K562 (cell line): ENCODE data around the gene MOB1A. TPM values are rescaled to one million over a fixed set of nuclear protein-coding genes. Genes with fewer than 3 reads are reported as not detected.

ENCODE experiments used
- DEAF1 ChIP-seq: fragments of 450-650 bp; formaldehyde crosslinking; IDR thresholded peaks from 2 replicates; pipeline ENCODE4 v1.4.0; 2020; ENCODE audit warnings: mild to moderate bottlenecking, moderate library complexity
- EHMT2 ChIP-seq: fragments of 450-650 bp; IDR thresholded peaks from 2 replicates; pipeline ENCODE4 v1.6.1; 2018; ENCODE audit warnings: antibody characterized with exemption
- ETV5 ChIP-seq: sonication (generic); formaldehyde crosslinking; IDR thresholded peaks from 2 replicates; pipeline ENCODE4 v1.4.0; 2020; ENCODE audit warnings: low read depth, mild to moderate bottlenecking, missing genetic modification reagents
- HNRNPLL ChIP-seq: fragments of 200-400 bp; formaldehyde crosslinking; IDR thresholded peaks from 2 replicates; pipeline ENCODE4 v1.6.1; 2017; ENCODE audit warnings: low read length, low read depth, mild to moderate bottlenecking; ENCODE audit not compliant: poor library complexity, severe bottlenecking
- MGA ChIP-seq: fragments of 450-650 bp; IDR thresholded peaks from 2 replicates; pipeline ENCODE4 v1.6.1; 2016; ENCODE audit warnings: mild to moderate bottlenecking, moderate library complexity
- NEUROD1 ChIP-seq: fragments of 150-350 bp; IDR thresholded peaks from 2 replicates; pipeline ENCODE4 v1.6.1; 2014; ENCODE audit warnings: borderline replicate concordance, low read length, low read depth; ENCODE audit not compliant: partially characterized antibody
- NR3C1 ChIP-seq: sonication (generic); formaldehyde crosslinking; IDR thresholded peaks from 2 replicates; pipeline ENCODE4 v1.8.1; 2022; ENCODE audit warnings: missing genetic modification reagents
- RBM17 ChIP-seq: fragments of 200-400 bp; formaldehyde crosslinking; IDR thresholded peaks from 2 replicates; pipeline ENCODE4 v1.6.1; 2017; ENCODE audit warnings: low read depth, mild to moderate bottlenecking, low read length, borderline replicate concordance
- THRA ChIP-seq: fragments of 450-650 bp; IDR thresholded peaks from 2 replicates; pipeline ENCODE4 v1.6.1; 2017; ENCODE audit warnings: mild to moderate bottlenecking, moderate library complexity
- ZBTB9 ChIP-seq: fragments of 450-650 bp; formaldehyde crosslinking; IDR thresholded peaks from 2 replicates; pipeline ENCODE4 v1.4.0; 2020; ENCODE audit warnings: mild to moderate bottlenecking, moderate library complexity
- polyA plus RNA-seq, 8 experiments: library from polyadenylated mRNA; depleted of rRNA in 4 of 8; stranded (reverse) in 5 of 8; unstranded in 3 of 8; fragments of >200 nt; fragmentation: Nextera tagmentation in 2 of 8; fragmentation: Illumina TruSeq in 1 of 8; extraction: Ambion mirVana in 2 of 8; extraction: Trizol in 1 of 8; gene quantifications; 2 replicates each; pipeline versions ENCODE4 v1.2.1 to v1.2.3, GENCODE V29; 2011 to 2014; ENCODE audit warnings: inconsistent platforms in 1 of 8, missing spikeins in 1 of 8
- total RNA-seq, 7 experiments: library from RNA; depleted of rRNA in 6 of 7; stranded (reverse); fragments of >200 nt in 6 of 7; fragmentation: Illumina TruSeq in 2 of 7; extraction: Trizol in 2 of 7; gene quantifications; 2 replicates each; pipeline versions ENCODE4 v1.2.1 to v1.2.3, GENCODE V29; 2011 to 2021; ENCODE audit warnings: low replicate concordance in 1 of 7

MOB1A gene
- total and polyA plus RNA-seq, 9 of the 15 experiments (the other 6 are each of a cell fraction or from before 2014, with no cell fraction given), result 24.8 to 100 (median 60.2) TPM

- no peak for TF ChIP-seq THRA
- peak; percentile 11; the same call in 1 of the 2 replicates for TF ChIP-seq DEAF1
- TF ChIP-seq NR3C1 (CRISPR knock-in tag), result 0 out of 2 replicates have a peak, but pooled peaks have one; percentile 45
- no peak for TF ChIP-seq ZBTB9 (CRISPR knock-in tag)
- peak; percentile 66; the same call in 1 of the 2 replicates for TF ChIP-seq MGA
- TF ChIP-seq EHMT2, result no peak
- no peak for TF ChIP-seq RBM17
- TF ChIP-seq ETV5, result no peak; the same call in 1 of the 2 replicates
- TF ChIP-seq NEUROD1, result peak; percentile 36
- peak; percentile 25 for TF ChIP-seq HNRNPLL
These were observed 30.8 kb downstream of the MOB1A start, which contains the start of gene BOLA3 (continued) for GRCh38 chr2:74147727-74148456.
